HG03354 (cell line): ENCODE results near the gene EXOC4.
"Not testable (repeated sequence)": the region's sequence is repeated elsewhere in the genome, so short reads cannot be mapped to it uniquely, and the experiment has no call there.

Experiments used
- ATAC-seq: cut with Tn5 transposase; IDR thresholded peaks from one replicate; pipeline ENCODE4 v1.9.1; 2021; ENCODE audit warnings: mild to moderate bottlenecking; ENCODE audit not compliant: unreplicated experiment, poor library complexity, severe bottlenecking

EXOC4 gene

DNA sequence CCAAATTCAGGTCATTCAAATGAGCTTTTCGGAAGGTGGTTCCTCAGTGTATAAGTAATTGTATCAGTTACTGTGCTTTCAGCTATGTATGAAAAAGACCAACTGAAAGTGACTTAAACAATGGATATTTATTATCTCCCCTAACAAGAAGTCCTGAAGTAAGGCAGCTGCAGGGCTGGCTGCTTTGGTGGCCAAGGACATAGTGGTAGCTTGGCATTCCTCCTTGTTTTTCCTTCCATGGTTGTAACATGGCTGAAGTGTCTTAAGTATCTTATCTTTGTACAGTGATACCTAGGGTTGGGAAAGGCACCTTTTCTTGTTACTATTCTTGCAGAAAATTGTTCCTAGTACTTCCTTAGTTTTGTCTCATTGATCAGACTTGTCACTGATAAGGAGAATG, 21.4 kb downstream of the EXOC4 start:
- no peak for ATAC-seq

DNA sequence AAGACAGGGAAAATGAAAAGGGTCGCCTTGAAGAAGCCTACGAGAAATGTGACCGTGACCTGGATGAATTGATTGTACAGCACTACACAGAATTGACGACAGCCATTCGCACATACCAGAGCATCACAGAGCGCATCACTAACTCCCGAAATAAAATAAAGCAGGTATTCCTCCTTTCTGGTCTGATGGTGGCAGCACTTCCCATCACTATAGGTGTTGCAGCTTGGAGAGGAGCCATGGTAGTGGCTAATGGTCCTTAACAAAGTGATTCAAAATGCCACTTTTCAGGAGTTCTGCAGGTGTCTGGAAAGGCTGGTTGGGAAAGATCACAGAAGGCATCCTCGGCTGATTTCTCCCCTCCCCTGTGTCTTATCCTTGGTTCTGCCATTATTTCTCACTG, 22.1 kb downstream of the EXOC4 start:
- no peak for ATAC-seq

DNA sequence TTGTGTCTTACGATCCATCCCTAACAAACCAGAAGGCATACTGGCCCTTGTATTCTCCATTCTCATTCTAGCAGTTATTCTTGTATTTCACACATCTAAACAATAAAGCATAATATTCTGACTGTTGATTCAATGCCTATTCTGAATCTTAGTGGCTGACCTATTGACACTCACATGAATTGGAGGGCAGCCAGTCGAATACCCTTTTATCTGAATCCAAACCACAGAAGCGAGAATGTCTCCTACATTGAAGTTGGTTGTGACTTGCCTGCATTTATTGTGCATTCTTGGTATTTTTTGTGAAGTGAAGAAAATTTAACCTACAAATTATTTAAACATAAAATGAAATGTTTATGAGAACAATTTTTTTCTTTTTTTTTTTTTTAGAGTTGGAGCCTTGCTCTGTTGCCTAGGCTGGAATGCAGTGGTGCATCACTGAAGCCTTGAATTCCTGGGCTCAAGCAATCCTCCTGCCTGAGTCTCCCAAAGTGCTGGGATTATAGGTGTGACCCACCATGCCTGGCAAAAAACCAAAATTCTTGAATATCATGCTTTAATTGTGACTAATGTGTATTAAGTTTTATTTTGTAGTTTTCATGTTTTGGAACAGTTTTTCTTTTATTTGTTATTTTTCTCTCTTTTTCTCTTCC, 22.7 kb downstream of the EXOC4 start:
- no peak for ATAC-seq

DNA sequence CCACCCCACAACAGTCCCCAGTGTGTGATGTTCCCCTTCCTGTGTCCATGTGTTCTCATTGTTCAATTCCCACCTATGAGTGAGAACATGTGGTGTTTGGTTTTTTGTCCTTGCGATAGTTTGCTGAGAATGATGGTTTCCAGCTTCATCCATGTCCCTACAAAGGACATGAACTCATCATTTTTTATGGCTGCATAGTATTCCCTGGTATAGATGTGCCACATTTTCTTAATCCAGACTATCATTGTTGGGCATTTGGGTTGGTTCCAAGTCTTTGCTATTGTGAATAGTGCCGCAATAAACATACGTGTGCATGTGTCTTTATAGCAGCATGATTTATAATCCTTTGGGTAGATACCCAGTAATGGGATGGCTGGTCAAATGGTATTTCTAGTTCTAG, 26.1 kb downstream of the EXOC4 start:
- not testable (repeated sequence) for ATAC-seq

DNA sequence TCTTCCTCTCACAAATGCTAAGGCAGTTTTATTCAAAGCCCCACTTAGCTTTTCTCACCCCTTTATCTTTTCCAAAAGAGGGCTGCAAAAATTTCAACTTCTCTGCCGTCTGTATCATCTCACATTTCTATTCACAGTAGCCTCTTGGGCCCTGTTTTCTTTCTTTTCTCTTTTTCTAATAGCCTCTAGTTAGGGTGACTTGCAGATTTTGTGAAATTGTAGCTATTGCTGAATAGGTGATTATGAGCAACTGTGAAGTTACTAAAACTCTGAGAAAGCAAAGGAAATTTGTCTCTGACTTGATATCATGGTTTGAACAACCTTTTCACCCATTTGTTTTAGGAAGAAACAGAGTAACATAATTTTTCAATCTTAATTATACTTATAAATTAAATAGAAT, 29.2 kb downstream of the EXOC4 start:
- ATAC-seq: no peak

DNA sequence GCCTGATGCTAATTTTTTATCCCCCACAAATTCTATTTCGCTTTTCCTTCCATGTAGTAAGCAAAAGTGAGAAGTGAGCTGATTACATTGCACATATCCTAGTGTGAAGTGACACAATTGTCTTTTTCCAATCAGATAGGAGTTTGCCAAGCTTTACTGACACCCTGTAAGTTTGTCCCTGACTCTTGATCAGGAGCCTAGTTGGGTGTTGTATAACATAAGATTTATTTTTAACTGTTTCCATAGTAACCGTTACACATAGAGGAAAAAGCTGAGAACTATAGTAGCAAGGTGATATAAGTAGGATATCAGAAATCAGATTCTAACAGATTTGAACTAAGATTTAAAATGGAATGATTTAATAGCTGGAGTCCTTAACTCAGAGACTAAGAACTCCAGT, 31.2 kb downstream of the EXOC4 start:
- ATAC-seq: no peak

DNA sequence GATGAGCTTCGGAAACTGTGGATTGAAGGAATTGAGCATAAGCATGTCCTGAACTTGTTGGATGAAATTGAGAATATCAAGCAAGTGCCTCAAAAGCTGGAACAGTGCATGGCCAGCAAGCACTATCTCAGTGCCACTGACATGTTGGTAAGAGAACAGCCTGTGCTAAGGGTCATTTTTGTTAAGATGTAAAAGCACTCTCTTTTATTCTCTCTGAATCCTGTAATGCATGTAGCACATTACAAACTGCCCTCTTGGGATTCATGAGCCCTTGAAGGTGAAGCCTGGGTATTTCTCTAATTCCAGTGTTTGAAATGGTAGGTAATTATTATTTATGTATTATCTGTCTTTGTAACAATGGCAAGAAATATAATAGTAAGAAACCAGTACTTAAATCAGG, 36.1 kb downstream of the EXOC4 start:
- no peak for ATAC-seq

DNA sequence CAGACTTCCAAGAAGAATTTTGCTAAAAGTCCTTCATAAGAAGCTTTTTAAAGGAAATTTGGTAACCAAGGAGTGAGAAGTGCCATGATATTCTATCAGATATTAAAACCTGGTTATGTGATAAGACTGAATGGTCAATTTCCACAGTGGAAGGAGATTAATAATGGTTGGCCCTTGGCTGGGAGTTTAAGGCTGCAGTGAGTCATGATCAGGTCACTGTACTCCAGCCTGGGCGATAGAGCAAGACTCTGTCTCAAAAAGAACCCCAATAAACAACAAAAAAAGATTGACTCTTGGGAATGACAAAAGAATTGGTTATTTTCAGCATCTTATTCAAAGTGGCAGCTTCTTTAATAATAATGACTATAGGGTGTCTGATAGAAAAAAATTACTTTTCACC, 37.2 kb downstream of the EXOC4 start:
- ATAC-seq: no peak

DNA sequence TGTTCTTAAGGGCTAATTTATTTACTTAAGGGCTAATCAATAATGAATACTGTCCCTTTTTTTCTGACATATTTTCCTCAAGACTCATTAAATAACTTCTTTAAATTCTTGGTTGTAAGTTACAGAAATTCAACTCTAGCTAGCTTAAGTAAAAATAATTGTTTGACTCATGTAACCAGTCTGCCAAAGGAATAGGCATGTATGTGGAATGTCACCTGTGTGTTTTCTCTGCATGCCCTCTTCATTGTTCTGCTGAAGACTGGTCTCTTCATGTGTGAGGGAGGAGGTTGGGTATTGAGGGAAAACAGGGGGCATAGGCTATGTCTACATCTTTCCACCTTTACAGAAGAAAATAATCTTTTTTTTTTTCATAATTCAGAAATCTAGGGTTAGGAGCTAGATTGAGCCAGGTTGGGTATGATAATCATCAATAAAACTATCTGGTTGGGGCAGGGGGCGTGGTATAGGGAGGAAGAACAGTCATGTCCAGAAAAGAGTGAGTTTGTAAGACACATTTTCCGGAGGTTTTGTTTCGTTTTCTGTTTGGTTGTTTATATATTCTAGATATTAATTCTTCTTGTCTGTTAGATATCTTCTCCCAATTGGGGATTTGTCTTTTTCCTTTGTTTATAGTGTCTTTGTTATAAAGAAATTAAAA, 37.9 kb downstream of the EXOC4 start:
- ATAC-seq: no peak

DNA sequence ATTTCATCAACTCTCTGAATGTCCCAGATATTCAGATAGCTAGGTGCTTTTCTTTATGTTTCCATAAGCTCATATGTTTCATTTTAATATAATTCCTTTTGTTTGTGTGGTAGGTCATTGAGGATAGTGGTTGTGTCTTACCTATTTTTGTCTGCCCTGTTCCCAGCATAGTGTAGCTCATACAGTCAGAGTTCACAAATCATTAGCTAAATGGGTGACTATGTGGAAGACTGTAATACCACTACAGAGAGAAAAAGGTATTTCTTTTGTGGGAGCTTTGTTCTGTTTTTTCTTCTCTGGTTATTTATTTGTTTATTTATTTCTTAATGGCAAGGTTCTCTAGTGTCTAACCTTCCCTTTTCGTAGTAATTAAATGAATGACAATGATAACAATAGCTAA, 39.8 kb downstream of the EXOC4 start:
- ATAC-seq: no peak

DNA sequence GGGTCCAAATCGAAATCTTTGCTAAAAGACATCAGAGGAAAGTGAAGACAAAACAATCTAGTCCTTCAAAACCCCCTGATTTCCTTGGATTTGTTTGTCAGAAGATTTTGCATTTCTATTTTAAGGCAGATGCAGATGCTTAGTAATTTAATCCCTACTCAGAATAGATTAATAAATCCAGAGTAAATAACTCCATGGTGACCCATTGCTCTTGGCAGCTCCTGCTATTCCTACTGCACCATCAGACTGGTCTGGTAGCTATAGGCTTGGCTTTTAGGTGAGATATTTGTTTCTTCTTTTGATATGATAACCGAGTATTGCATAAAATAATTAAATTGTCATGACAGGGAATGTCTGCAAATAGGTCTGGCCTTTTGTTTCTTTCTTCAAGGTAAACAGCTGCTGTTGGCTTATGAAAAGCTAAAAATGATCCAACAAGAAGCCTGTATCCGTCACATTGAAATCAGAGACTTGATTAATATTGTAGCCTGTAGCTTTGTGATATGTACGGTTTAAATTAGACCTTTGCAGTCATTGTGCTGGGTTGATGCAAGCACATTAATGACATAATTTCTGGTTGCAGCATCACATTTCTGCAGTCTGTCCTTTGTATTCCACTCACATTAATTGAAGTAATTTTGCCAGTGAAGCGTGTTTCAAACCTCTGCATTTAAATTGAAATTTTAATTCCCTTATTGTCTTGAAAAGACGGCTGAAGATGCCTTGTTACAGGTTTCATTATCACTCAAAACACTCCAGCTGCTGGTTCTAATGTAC, 40.7 kb downstream of the EXOC4 start:
- ATAC-seq: no peak

DNA sequence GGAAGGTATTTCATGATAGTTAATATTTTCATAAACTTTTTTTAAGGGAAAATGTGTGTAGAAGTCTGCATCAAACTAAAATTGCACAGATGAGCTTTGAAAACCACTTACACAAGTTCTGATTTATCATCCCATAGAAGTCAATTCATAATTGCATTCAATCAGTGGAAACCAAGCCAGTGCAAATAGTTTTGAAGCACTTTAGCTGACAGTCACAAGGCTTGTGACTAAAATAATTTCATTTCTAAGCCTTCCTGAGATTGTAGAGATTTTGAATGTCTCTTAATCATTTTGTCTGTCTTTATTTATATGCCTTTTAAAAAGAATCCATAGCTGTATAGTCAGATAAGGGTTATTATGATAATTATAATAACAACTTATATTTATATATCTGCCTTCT, 41.4 kb downstream of the EXOC4 start:
- ATAC-seq: no peak

DNA sequence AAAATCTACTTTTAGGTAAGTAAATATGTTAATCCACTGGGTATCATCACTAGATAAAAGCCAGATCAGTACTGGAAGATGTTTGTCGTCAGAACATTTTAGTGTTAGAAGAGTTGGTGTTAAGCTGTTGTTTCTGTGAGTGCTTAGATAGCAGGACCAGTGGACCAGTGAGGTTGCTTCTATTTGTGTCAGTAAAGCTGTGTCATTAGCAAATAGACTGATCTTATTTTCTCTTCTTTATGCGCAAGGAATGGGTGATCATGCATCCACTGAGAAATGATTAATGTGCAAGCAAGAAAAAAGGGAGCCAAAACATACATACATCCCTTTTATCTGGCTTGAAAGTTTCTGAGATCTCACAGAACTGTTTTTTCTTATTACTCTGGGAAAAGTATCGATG, 42.6 kb downstream of the EXOC4 start:
- no peak for ATAC-seq

DNA sequence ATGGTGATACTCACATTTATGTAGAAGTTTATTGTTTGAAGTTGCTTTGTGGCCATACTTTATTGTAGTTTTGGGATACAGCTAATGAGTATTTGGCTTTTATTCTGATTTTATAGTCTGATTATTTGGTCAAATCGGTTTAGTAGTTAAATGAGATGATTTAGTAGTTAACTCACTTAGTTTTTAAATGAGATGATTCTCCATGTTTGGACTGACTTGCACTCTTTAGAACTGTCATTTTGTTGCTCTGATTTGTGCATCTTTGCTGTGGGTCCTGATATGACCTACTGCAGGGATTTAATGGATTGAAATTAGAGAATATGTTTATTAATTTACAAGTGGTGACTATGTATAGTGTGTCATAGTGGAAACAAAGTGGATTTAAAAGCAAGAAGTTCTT, 44.2 kb downstream of the EXOC4 start:
- ATAC-seq: no peak

DNA sequence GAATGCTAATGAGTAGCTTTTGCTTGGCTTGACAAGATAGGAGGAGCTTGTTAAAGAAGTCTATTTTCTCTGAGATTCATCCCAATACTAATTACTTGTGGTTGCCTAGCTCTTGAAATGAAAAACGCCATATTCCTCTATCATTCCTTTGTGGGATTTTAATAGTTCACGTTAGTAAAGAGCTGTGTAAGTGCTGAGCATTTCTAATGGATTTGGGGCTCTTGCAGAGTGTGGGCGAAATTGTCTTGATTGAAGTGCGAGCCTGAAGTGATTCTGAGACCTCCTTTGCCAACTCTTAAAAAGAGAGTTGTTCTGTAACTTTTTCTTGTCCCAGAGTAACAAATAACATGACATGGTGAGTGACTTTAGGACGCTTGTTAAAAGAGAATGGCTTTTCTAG, 45.2 kb downstream of the EXOC4 start:
- no peak for ATAC-seq

DNA sequence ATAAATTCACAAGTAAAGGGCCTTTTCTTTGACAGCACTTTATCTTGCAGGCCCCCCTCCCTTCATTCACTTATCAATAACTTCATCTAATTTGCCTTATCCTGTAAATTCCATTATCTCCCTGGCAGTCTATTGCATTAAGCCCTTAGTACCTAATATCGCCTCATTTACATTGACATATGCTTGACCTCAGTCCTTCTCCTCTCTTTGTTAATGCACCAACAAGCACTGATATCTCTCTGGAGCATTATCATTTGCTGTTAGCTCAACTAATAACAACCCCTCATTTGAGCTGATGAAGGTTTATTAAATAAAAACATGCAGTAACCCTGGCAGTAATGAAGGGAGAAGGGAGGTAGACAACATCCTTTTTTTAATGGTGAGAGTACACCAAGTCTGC, 46.8 kb downstream of the EXOC4 start:
- ATAC-seq: no peak

DNA sequence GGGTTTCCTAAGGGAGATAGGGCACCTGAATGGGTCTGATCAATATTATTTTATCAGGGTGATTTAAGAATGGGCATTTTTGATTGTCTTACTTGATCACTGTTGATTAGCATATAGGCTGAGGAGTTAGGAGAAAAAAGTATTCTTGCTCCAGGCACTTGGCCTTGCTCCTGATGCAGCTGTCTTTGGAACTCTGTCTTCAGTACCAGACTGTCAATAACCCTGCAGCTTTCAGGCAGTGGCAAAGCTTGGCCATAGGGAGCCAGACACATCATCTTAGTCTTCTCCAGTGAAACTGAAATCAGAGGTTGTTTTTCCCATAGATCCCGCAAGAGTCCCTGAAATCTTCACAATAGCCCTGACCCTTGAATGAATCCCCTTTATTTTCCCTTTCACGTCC, 47.2 kb downstream of the EXOC4 start:
- ATAC-seq: no peak

DNA sequence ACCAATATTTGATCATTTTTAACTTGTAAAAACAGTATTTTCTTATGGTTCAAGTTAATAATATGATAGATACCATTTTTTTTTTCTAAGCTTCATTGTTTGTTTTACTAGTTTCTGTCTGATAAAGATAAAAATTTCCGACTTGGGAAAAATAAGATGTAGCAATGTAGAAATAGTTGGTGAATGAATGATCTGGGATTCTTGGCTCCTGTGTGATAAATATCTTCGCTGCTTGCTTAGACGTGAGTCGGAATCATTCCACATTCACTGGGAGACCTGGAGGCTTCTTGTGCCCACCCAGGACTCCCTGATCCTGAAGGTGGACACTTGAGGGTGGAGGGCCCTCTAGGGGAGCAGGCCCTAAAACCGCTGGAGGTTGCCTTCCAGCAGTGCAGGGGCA, 47.9 kb downstream of the EXOC4 start:
- no peak for ATAC-seq

DNA sequence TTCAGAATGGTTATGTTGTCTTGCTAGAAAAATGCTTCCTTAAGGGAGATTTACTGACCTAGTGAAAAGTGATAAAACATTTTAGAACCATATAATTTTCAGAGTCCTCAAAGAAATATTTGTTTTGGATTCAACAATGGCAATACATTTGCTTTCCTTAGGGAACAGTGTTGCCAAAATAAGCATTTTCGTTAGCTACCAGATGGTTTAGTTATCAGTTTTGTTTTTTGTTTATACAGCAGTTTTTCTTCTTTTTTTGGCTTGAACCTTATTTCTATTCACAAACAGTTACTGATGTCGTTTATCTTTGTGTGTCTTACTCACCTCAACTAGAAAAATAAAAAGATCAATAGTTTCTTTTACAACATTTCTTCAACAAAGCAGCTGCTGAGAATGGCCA, 48.6 kb downstream of the EXOC4 start:
- ATAC-seq: no peak

DNA sequence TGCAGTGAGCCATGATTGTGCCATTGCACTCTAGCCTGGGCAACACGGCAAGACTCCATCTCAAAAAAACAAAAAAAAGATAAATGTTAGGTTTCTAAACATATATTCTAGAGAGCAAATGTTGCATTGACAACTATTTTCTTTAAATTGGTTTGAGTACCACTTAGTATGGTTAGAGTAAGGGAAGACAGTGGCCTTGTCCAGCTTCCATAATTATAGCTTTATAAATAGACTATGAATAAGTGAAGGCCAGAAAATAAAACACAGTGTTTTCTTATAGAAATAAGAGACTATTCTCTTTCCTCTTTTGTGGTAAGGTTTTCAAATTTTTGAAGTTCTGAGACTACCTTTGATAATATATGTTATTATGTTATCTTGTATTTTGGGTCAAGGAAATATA, 50.5 kb downstream of the EXOC4 start:
- no peak for ATAC-seq

DNA sequence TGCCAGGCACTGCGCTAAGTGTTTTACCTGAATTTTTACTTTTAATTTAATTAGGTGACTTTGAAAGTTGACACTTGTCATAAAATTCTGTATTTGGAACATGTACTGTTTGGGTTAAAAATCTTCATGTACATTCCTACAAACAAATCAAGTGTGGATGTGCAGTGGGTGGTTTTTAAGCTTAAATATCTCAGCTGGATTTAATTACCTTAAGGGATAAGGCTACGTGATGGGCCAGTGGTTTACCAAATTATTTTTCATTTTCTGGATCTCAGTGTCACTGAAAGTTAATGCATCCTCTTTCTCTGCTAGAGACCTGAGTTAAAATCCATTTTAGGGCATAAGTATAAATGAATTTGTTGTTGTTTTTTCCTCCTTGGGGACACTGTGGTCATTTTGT, 51.1 kb downstream of the EXOC4 start:
- ATAC-seq: no peak
